Breast epithelium (tissue), 4 donors: Measurements from ENCODE around the gene DPYD. TPM values are rescaled to one million over a fixed set of nuclear protein-coding genes. Genes with fewer than 3 reads are reported as not detected.

Experiments
- DNase-seq, 2 donors: peaks; one replicate each; pipeline ENCODE4 v3.0.0-alpha.2; 2019; ENCODE audit warnings: low spot score in 2 of 2
- H3K27ac ChIP-seq, 2 donors: fragments of 200-600 bp; sonication (generic) in 1 of 2; one replicate each; pipeline ENCODE4 v1.5.1; 2016 to 2019; ENCODE audit warnings: mild to moderate bottlenecking in 1 of 2
- H3K27me3 ChIP-seq, 2 donors: fragments of 200-600 bp; sonication (generic) in 1 of 2; one replicate each; pipeline versions ENCODE4 v1.5.1 to v1.6.0; 2017 to 2019; ENCODE audit warnings: control low read depth in 1 of 2, mild to moderate bottlenecking in 1 of 2
- H3K36me3 ChIP-seq: fragments of 200-600 bp; one replicate; pipeline ENCODE4 v1.5.1; 2019
- H3K4me1 ChIP-seq, 2 donors: fragments of 200-600 bp; sonication (generic); one replicate each; pipeline ENCODE4 v1.5.1; 2016 to 2019; ENCODE audit warnings: control low read depth in 1 of 2
- H3K4me3 ChIP-seq, 3 donors: fragments of 200-600 bp; sonication (generic); 1 replicate in 2 of 3; 2 replicates in 1 of 3; pipeline ENCODE4 v1.5.1; 2016 to 2019; ENCODE audit warnings: mild to moderate bottlenecking in 3 of 3, moderate library complexity in 2 of 3
- H3K9me3 ChIP-seq, 2 donors: fragments of 200-600 bp; sonication (generic) in 1 of 2; one replicate each; pipeline ENCODE4 v1.5.1; 2016 to 2019; ENCODE audit warnings: control low read depth in 1 of 2
- POLR2A ChIP-seq: fragments of 450-650 bp; IDR thresholded peaks from one replicate; pipeline ENCODE4 v1.6.1; 2016; ENCODE audit warnings: antibody characterized with exemption, mild to moderate bottlenecking, moderate library complexity
- POLR2AphosphoS5 ChIP-seq, 3 donors: sonication (generic); formaldehyde crosslinking; IDR thresholded peaks; one replicate each; pipeline ENCODE4 v1.6.1; 2017; ENCODE audit warnings: antibody characterized with exemption in 3 of 3
- intact Hi-C: fragments of 100-400 bp; cut with DNase I; formaldehyde crosslinking; loops from one replicate; pipeline ENCODE4 v1.15.1; 2023; ENCODE audit warnings: low total_unique reads
- total RNA-seq, 3 donors: library from RNA; depleted of rRNA; stranded (reverse); fragments of >200 nt; gene quantifications; one replicate each; pipeline ENCODE4 v1.1.0, GENCODE V29; 2016
- TF ChIP-seq, protein P1 (sequence below), 3 donors: fragments of 450-650 bp; IDR thresholded peaks; one replicate each; pipeline ENCODE4 v1.5.1; 2016 to 2017; ENCODE audit warnings: antibody characterized with exemption in 3 of 3, mild to moderate bottlenecking in 3 of 3, moderate library complexity in 3 of 3

Gene DPYD
- total RNA-seq, 3 donors from 2014 or later, result 56.4 to 95.1 (median 58.1) TPM

DNA sequence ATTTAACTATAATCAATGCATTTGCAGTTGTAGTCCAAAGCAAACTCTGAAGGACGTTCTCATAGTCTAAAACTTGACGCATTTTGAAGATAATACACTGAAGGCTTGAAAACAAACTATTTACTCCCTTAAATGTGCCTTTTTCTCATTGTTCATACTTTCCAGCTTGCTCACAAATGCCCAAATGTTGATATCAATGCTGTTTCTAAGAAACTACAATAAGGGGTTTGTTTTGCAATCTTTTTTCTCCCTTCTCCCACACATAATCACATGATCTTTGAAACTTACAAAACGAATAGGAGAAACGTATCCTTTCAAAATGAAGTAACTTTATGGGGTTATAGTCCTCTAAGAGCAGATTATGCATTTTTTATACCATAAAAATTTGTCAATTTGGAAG lies 508.7 kb downstream of the DPYD start:
- Histone ChIP-seq H3K27ac (no peak overlapping the region), H3K4me1 (no peaks in the 10 kb centered on the region), H3K36me3 (no peaks in the 10 kb centered on the region), H3K4me3 (no peak overlapping the region), H3K9me3 (no peaks in the 10 kb centered on the region), H3K27me3 (no peaks in the 10 kb centered on the region)
- intact Hi-C loops, result no loop called here
- DNase-seq, result no peak
- TF ChIP-seq POLR2A (no peak), POLR2AphosphoS5 (IDR thresholded peaks at IDR 0.05) (no peak)
- TF ChIP-seq, protein P1, sequence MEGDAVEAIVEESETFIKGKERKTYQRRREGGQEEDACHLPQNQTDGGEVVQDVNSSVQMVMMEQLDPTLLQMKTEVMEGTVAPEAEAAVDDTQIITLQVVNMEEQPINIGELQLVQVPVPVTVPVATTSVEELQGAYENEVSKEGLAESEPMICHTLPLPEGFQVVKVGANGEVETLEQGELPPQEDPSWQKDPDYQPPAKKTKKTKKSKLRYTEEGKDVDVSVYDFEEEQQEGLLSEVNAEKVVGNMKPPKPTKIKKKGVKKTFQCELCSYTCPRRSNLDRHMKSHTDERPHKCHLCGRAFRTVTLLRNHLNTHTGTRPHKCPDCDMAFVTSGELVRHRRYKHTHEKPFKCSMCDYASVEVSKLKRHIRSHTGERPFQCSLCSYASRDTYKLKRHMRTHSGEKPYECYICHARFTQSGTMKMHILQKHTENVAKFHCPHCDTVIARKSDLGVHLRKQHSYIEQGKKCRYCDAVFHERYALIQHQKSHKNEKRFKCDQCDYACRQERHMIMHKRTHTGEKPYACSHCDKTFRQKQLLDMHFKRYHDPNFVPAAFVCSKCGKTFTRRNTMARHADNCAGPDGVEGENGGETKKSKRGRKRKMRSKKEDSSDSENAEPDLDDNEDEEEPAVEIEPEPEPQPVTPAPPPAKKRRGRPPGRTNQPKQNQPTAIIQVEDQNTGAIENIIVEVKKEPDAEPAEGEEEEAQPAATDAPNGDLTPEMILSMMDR (IDR thresholded peaks at IDR 0.05), result no peak

DNA sequence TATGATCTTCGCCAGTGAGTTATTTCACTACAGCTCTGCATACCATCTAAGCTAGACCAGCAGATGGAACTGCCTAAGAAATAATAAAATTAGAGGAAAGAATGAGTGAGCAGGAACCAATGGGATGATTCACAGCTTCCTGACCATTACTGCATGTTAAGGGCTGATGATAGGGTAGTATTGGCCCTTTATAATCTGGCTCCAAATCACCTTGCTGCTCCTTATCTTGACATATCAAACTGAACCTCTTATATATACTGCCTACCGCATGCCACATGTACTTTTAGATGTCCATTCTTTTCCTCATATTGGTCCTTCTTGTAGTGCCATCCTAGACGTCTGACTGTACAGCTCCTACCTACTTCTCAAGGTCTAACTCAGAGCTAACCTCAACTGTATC lies 524.4 kb downstream of the DPYD start:
- DNase-seq, result no peak
- Histone ChIP-seq H3K27me3 (no peaks in the 10 kb centered on the region), H3K9me3 (no peaks in the 10 kb centered on the region), H3K27ac (no peak overlapping the region), H3K4me3 (no peak overlapping the region), H3K36me3 (no peaks in the 10 kb centered on the region), H3K4me1 (no peaks in the 10 kb centered on the region)
- TF ChIP-seq, protein P1 (IDR thresholded peaks at IDR 0.05), result no peak
- no peak for TF ChIP-seq POLR2A
- no peak for TF ChIP-seq POLR2AphosphoS5 (IDR thresholded peaks at IDR 0.05)
- intact Hi-C loops, result no loop called here

DNA sequence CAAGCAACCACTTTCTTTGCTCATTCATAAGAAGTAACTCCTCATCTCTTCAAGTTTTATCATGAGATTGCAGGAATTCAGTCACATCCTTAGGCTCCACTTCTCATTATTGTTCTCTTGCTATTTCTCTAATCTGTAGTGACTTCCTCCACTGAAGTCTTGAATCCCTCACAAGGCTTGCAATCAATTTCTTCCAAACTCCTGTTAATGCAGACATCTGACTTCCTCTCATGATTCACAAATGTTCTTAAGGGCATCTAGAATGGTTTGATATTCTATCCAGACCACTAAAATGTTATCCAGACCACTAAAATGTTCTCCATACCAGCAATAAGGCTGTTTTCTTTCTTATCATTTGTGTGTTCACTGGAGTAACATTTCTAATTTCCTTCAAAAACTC lies 528.1 kb downstream of the DPYD start:
- DNase-seq, result no peak
- TF ChIP-seq, protein P1 (IDR thresholded peaks at IDR 0.05), result no peak
- no peak for TF ChIP-seq POLR2AphosphoS5 (IDR thresholded peaks at IDR 0.05)
- TF ChIP-seq POLR2A, result no peak
- intact Hi-C loops, result no loop called here
- Histone ChIP-seq H3K4me3 (no peak overlapping the region), H3K27me3 (no peaks in the 10 kb centered on the region), H3K9me3 (no peaks in the 10 kb centered on the region), H3K36me3 (no peaks in the 10 kb centered on the region), H3K4me1 (no peaks in the 10 kb centered on the region), H3K27ac (no peak overlapping the region)

DNA sequence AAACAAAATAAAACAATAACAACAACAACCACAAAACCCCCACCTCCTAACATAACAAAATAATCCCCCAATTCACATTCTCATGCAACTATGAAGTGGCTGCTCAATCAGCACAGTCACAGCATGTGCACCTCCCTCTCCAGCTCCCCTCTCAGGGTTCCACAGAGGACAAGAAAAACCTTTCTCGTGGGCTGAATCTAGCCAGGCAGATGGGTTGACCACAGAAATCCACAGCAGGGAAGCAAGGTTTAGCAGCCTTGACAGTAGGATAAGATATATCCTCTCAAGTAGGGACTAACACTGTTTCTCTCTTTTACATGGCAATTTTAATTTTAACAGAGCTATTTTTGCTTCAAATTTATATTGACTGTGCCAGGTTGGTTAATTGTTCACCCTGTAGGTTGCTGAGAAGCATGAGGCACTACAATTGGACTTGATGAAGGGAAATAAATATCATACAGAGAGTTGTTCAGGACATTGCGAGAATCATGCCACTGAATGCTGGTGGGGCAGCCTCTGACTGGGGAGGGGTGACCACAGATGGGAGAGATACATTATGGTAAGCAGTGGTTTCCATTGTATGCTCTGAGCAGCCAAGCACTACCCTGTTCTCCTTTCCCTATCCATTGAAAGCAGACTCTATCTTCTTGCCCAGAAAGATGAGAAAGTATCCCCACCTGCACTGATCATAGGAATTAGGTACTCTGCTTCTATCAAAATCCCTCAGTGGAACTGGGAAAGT lies 535.1 kb downstream of the DPYD start:
- Histone ChIP-seq H3K4me1 (no peaks in the 10 kb centered on the region), H3K27me3 (no peaks in the 10 kb centered on the region), H3K4me3 (no peak overlapping the region), H3K9me3 (no peaks in the 10 kb centered on the region), H3K36me3 (no peaks in the 10 kb centered on the region), H3K27ac (no peak overlapping the region)
- intact Hi-C loops, result no loop called here
- no peak for DNase-seq
- TF ChIP-seq POLR2A (no peak), POLR2AphosphoS5 (IDR thresholded peaks at IDR 0.05) (no peak)
- TF ChIP-seq, protein P1 (IDR thresholded peaks at IDR 0.05), result no peak

DNA sequence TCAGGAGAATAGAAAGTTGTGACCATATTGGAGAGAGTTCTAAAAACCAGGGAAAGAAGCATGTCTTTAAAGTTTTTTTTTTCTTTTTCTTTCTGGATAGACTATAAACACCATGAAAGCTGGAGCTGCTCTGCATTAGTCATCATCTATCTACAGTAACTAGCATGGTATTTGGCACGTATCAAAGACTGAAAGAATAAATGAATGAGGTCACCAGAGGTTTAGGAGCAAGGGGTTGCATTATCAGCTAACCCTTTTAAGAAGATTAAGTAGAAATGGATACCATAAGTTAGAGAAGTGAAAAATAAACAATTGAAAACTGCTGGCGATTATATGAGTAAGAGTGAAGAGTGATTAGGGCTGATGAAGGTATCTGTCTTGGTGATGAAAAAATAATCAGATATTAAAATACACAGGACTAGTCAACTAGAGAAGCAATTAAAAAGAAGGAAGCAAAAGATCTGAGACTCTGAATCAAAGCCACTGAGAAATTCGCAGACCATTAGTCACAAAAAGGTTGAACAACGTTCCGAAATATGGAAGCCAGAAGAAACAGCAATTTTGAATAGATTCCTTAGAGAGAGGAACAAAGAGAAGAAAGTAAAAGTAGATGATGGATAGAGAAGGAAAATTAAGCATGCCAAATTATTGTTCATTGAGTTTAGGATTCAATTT lies 536.4 kb downstream of the DPYD start:
- H3K27ac ChIP-seq, result no peak overlapping the region
- TF ChIP-seq, protein P1 (IDR thresholded peaks at IDR 0.05), result no peak
- TF ChIP-seq POLR2A (no peak), POLR2AphosphoS5 (IDR thresholded peaks at IDR 0.05) (no peak)

More for the DNA sequence above, 536.4 kb downstream of the DPYD start:
- Histone ChIP-seq H3K9me3 (no peaks in the 10 kb centered on the region), H3K36me3 (no peaks in the 10 kb centered on the region), H3K4me3 (no peak overlapping the region), H3K4me1 (no peaks in the 10 kb centered on the region), H3K27me3 (no peaks in the 10 kb centered on the region)
- intact Hi-C loops, result no loop called here
- no peak for DNase-seq
